ENCODE measurements around the gene ASB13.

Gene ASB13

GRCh38 chr10:5591336-5591824 lies 75.0 kb downstream of the ASB13 start:
- in situ Hi-C loops (cut with HindIII; ENCODE audit: low sequenced_read_pairs) = no loop called here

- in situ Hi-C loops (cut with HindIII; ENCODE audit: low sequenced_read_pairs) = no loop called here
Measured at GRCh38 chr10:5590816-5591215, 75.6 kb downstream of the ASB13 start.

GRCh38 chr10:5589661-5590511 lies 76.5 kb downstream of the ASB13 start:
- in situ Hi-C loops (cut with HindIII; ENCODE audit: low sequenced_read_pairs) = no loop called here

- in situ Hi-C loops (cut with HindIII; ENCODE audit: low sequenced_read_pairs) = no loop called here
Measured at GRCh38 chr10:5589011-5589660, 77.3 kb downstream of the ASB13 start.
